ENCODE data around the gene SHH. TPM values are rescaled to one million over a fixed set of nuclear protein-coding genes. Genes with fewer than 3 reads are reported as not detected.

The SHH gene
- total RNA-seq, 1 donor from 2014 or later, result 0.58 TPM

DNA sequence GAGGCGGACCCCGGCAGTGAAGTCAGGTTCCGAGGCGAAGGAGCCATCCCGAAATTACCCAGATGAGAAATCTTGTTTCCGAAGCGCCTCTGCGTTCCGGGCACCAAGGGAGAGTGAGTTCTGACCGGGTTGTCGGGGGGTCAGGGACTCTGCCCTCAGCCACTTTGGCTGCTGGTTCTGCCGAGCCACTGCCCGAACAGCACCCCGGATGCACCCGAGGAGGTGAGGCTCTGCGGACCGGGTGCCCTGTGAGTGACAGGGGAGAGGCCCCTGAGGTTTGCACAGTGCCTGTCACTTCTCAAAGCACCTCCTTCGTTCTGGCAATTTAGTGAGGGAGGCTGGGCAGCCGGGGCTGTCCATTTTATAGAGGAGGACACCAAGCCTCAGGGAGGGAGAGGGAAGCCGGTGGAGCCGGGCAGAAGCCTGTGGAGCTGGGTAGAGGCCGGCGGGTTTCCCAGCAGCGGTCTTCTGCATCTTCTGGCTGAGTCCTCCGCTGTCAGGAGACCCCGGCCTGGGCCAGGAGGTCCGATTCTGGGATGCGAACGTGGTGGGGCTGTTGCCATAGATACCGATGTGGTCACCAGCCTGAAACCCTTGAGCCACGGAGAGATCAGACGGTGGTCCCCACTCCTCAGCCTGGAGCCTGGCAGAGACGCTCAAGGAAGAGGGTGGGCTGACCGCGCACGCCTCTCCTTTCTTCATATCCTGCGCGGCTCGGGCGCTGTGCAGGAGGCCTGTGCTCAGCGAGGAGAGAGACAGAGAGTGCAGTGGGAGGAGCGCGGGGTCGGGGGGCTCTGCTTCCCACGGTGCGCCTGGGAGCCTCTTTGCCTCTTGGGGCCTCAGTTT is 18.9 kb upstream of the SHH start:
- no peaks in the 10 kb centered on the region for H3K9me3 Mint-ChIP-seq
- no peaks in the 10 kb centered on the region for H3K36me3 Mint-ChIP-seq
- peaks cover 60% of the 10 kb centered on the region for H3K27me3 Mint-ChIP-seq (ENCODE audit: low read depth)
- TF ChIP-seq, protein P1, sequence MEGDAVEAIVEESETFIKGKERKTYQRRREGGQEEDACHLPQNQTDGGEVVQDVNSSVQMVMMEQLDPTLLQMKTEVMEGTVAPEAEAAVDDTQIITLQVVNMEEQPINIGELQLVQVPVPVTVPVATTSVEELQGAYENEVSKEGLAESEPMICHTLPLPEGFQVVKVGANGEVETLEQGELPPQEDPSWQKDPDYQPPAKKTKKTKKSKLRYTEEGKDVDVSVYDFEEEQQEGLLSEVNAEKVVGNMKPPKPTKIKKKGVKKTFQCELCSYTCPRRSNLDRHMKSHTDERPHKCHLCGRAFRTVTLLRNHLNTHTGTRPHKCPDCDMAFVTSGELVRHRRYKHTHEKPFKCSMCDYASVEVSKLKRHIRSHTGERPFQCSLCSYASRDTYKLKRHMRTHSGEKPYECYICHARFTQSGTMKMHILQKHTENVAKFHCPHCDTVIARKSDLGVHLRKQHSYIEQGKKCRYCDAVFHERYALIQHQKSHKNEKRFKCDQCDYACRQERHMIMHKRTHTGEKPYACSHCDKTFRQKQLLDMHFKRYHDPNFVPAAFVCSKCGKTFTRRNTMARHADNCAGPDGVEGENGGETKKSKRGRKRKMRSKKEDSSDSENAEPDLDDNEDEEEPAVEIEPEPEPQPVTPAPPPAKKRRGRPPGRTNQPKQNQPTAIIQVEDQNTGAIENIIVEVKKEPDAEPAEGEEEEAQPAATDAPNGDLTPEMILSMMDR (IDR thresholded peaks at IDR 0.05; ENCODE audit: unreplicated experiment), result no peak
- H3K27ac Mint-ChIP-seq, result no peak overlapping the region
- no peaks in the 10 kb centered on the region for H3K4me1 Mint-ChIP-seq
- H3K4me3 Mint-ChIP-seq, result no peak overlapping the region
- DNase-seq (ENCODE audit: low spot score in 2 of 2, unreplicated experiment in 2 of 2), result no peak

DNA sequence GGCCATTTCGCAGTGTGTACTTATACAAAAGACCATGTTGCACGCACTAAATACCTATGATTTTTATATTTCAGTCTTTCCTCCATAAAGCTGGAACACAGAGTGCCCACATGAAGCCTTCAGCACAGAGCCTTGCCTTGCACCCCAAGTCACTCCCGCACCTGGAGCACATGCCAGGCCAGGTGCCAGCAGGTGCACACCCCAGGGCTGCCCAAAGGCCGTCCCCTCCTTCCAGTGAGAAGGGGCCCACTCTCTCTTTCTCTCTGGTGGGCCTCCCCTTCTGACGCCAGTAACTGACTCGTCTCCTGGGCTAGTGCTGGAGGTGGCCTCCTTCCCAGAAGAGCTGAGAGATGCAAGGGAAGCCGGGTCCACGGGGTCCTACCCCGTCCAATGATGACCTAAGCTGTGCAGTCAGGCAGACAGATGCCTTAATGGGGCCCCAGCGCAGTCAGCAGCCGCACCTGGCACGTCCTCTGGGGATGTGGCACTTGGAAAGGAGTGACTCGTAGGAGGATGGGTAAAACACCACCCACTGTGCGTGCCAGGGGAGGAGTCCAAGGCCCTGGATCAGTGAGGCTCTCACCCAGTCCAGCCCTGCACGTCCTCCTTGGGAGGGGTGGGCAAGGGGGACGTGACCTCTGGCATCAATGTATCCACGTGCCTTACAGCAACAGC is 17.7 kb upstream of the SHH start:
- Mint-ChIP-seq H3K4me3 (no peak overlapping the region), H3K27ac (no peak overlapping the region), H3K9me3 (no peaks in the 10 kb centered on the region), H3K36me3 (no peaks in the 10 kb centered on the region), H3K4me1 (no peaks in the 10 kb centered on the region), H3K27me3 (ENCODE audit: low read depth) (peaks cover 66% of the 10 kb centered on the region)
- TF ChIP-seq, protein P1 (IDR thresholded peaks at IDR 0.05; ENCODE audit: unreplicated experiment), result no peak
- no peak for DNase-seq (ENCODE audit: low spot score in 2 of 2, unreplicated experiment in 2 of 2)

DNA sequence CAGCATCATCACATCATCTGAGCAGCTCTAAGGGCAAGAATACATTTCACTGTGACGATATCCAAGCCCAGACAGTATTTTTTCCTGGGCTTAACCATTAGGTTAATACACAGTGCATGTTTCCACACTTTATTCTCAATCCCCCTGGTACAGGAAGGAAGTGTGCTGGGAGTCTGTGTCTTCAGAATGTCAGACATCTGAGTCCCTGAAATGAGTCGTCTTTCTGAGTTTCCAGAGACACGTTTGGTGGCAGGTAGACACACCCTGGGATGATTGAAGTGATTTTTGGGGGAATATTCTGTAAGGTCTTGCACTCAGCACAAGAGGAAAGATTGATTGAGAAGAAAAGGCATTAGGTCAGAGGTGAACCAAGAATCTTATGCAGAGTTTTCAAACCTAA is 13.1 kb upstream of the SHH start:
- Mint-ChIP-seq H3K27ac (no peak overlapping the region), H3K9me3 (no peaks in the 10 kb centered on the region), H3K36me3 (no peaks in the 10 kb centered on the region), H3K27me3 (ENCODE audit: low read depth) (peaks cover 87% of the 10 kb centered on the region), H3K4me3 (no peak overlapping the region), H3K4me1 (no peaks in the 10 kb centered on the region)
- no peak for DNase-seq (ENCODE audit: low spot score in 2 of 2, unreplicated experiment in 2 of 2)
- TF ChIP-seq, protein P1 (IDR thresholded peaks at IDR 0.05; ENCODE audit: unreplicated experiment), result no peak

DNA sequence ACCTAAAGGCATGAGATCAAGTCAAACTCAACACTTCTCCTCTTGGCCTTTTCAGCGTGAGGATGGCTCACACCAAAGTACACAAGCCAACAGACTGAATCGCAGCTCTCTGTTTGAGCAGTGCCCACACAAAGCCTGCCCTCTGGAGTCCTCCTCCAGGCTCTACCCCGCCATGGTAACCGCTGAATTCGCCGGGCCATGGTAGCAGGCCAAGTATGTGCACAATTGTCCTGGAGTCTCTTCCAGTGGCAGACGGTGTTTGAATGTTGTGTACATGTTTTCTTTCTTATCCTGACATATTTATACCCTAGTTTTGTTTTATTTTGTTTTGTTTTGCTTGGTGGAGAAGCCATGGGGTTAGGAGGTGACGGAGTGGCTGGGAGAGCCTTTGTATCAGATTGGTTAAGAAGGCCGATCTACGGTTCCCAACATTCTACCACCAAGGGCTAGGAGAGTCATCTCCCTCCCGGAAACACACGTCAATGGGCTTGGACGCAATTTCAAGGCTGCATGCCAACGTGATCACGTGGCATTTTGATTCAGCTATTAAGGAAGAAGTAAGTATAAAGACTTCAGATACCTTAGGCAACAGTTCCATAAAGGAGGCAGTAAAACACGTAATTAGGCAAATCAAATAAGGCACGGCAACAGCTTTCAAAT is 12.1 kb upstream of the SHH start:
- no peaks in the 10 kb centered on the region for H3K4me1 Mint-ChIP-seq
- no peak overlapping the region for H3K27ac Mint-ChIP-seq
- H3K27me3 Mint-ChIP-seq (ENCODE audit: low read depth), result peaks cover 88% of the 10 kb centered on the region
- no peak overlapping the region for H3K4me3 Mint-ChIP-seq
- H3K9me3 Mint-ChIP-seq, result no peaks in the 10 kb centered on the region
- H3K36me3 Mint-ChIP-seq, result no peaks in the 10 kb centered on the region
- DNase-seq (ENCODE audit: low spot score in 2 of 2, unreplicated experiment in 2 of 2), result no peak
- TF ChIP-seq, protein P1 (IDR thresholded peaks at IDR 0.05; ENCODE audit: unreplicated experiment), result no peak

DNA sequence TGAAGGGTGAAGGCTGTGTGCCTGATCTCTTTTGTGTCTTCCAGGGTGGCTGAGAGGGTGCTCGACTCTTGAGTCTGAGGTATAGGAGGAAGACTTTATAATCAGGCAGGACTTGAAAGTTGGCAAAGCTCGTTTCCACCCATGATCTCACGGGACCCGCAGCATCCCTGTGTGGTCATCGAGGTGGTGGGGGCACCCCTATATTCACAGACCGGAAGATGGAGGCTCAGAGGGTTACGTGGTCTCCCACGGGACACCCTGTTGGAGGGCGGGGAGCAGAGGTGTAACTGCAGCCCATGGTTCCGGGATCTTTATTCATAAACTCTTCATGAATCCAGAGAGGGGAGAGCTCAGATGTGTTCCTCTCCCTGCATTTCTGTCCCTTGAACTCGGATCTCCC is 9.6 kb upstream of the SHH start:
- no peak for DNase-seq (ENCODE audit: low spot score in 2 of 2, unreplicated experiment in 2 of 2)
- Mint-ChIP-seq H3K9me3 (no peaks in the 10 kb centered on the region), H3K36me3 (no peaks in the 10 kb centered on the region), H3K27ac (no peak overlapping the region), H3K27me3 (ENCODE audit: low read depth) (peaks cover 88% of the 10 kb centered on the region), H3K4me3 (no peak overlapping the region), H3K4me1 (no peaks in the 10 kb centered on the region)
- TF ChIP-seq, protein P1 (IDR thresholded peaks at IDR 0.05; ENCODE audit: unreplicated experiment), result no peak
